Prostate gland (tissue), 2 donors: ENCODE measurements around the gene PDSS2.

Experiments
- POLR2A ChIP-seq: fragments of 450-650 bp; IDR thresholded peaks from one replicate; pipeline ENCODE4 v1.6.1; 2016; ENCODE audit warnings: antibody characterized with exemption, mild to moderate bottlenecking
- TF ChIP-seq, protein P1 (sequence below), 4 experiments: fragments of 200-600 bp in 2 of 4; fragments of 450-650 bp in 2 of 4; sonication (generic) in 2 of 4; IDR thresholded peaks; 1 replicate in 3 of 4; 2 replicates in 1 of 4; pipeline ENCODE4 v1.5.1; 2016 to 2019; ENCODE audit warnings: antibody characterized with exemption in 4 of 4, mild to moderate bottlenecking in 2 of 4, moderate library complexity in 2 of 4

DNA sequence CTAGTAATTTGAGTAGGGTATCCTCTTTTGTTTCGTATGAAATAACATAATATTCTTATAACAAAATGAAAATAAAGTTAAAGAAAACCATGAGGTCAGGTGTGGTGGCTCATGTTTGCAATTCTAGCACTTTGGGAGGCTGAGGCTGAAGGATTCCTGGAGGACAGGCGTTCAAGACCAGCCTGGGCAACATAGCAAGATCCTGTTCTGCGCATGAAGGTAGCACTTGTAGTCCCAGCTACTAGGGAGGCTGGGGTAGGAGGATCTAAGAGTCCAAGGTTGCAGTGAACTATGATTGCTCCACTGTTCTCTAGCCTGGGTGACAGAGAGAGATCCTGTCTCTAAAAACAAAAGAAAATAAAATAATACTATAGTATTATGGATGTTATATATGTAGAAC lies 145.6 kb downstream of the PDSS2 start:
- TF ChIP-seq POLR2A: no peak
- TF ChIP-seq, protein P1, sequence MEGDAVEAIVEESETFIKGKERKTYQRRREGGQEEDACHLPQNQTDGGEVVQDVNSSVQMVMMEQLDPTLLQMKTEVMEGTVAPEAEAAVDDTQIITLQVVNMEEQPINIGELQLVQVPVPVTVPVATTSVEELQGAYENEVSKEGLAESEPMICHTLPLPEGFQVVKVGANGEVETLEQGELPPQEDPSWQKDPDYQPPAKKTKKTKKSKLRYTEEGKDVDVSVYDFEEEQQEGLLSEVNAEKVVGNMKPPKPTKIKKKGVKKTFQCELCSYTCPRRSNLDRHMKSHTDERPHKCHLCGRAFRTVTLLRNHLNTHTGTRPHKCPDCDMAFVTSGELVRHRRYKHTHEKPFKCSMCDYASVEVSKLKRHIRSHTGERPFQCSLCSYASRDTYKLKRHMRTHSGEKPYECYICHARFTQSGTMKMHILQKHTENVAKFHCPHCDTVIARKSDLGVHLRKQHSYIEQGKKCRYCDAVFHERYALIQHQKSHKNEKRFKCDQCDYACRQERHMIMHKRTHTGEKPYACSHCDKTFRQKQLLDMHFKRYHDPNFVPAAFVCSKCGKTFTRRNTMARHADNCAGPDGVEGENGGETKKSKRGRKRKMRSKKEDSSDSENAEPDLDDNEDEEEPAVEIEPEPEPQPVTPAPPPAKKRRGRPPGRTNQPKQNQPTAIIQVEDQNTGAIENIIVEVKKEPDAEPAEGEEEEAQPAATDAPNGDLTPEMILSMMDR (IDR thresholded peaks at IDR 0.05): no peak
